SH-SY5Y (cell line): ENCODE results near the gene ARL6IP5.

ENCODE experiments used
- GATA2 ChIP-seq: IDR thresholded peaks from 2 replicates; pipeline ENCODE4 v1.6.1; 2011; ENCODE audit warnings: mild to moderate bottlenecking, low read depth, low read length
- GATA3 ChIP-seq: IDR thresholded peaks from 2 replicates; pipeline ENCODE4 v1.6.1; 2011; ENCODE audit warnings: low read depth, mild to moderate bottlenecking, low read length, moderate library complexity

- TF ChIP-seq GATA3 (no peak), GATA2 (no peak)
These were observed 36.8 kb downstream of the ARL6IP5 start for GRCh38 chr3:69121513-69121912.
